ENCODE data around the gene ASTN2. TPM values are rescaled to one million over a fixed set of nuclear protein-coding genes. Genes with fewer than 3 reads are reported as not detected.

Gene ASTN2
- total and polyA plus RNA-seq, 2 experiments from 2014 or later = 7.0 to 24.6 TPM

DNA sequence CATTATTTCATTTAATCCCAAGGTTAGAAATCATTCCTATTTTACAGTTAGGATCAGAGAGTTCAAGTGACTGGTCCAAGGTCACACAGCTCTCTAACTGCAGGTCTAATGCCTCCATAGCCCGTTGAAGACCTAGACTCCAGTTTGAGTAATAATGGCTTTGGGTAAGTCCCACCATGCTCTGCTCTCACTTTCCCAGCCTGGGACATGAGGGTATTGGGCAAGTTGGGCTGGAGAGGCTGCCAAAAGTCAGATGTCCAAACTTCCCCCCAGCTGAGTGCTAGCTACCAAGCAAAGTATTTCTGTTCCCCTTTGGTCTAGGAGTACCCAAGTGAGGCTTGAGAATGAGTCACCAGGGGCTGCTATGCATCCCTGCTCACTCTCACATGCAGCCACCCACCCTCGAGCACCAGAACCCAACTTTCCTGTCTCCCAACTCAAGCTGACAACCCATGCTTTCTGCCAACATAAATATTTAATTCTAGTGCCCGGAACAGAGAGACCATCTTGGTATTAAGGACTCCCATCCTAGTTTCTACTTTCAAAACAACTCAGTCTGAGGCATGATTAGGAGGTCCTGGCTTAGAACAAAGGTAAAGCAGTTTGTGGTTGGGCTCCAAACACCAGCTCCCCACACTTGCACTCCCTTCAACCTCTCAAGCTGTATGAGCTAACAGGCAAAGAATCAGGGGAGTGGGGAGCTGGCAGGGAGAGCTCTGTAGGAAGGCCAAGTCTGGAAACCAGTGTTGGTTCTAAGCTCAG lies 964.3 kb downstream of the ASTN2 start (continued):
- TF ChIP-seq, protein P1, sequence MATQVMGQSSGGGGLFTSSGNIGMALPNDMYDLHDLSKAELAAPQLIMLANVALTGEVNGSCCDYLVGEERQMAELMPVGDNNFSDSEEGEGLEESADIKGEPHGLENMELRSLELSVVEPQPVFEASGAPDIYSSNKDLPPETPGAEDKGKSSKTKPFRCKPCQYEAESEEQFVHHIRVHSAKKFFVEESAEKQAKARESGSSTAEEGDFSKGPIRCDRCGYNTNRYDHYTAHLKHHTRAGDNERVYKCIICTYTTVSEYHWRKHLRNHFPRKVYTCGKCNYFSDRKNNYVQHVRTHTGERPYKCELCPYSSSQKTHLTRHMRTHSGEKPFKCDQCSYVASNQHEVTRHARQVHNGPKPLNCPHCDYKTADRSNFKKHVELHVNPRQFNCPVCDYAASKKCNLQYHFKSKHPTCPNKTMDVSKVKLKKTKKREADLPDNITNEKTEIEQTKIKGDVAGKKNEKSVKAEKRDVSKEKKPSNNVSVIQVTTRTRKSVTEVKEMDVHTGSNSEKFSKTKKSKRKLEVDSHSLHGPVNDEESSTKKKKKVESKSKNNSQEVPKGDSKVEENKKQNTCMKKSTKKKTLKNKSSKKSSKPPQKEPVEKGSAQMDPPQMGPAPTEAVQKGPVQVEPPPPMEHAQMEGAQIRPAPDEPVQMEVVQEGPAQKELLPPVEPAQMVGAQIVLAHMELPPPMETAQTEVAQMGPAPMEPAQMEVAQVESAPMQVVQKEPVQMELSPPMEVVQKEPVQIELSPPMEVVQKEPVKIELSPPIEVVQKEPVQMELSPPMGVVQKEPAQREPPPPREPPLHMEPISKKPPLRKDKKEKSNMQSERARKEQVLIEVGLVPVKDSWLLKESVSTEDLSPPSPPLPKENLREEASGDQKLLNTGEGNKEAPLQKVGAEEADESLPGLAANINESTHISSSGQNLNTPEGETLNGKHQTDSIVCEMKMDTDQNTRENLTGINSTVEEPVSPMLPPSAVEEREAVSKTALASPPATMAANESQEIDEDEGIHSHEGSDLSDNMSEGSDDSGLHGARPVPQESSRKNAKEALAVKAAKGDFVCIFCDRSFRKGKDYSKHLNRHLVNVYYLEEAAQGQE (IDR thresholded peaks at IDR 0.05; ENCODE audit: unreplicated experiment) = no peak
- no peak for TF ChIP-seq EZH2 (IDR thresholded peaks at IDR 0.05; ENCODE audit: low read depth, unreplicated experiment)
- TF ChIP-seq JUNB (IDR thresholded peaks at IDR 0.05; ENCODE audit: unreplicated experiment) = no peak
- no peak for TF ChIP-seq EZH2phosphoT487 (IDR thresholded peaks at IDR 0.05; ENCODE audit: unreplicated experiment)

DNA sequence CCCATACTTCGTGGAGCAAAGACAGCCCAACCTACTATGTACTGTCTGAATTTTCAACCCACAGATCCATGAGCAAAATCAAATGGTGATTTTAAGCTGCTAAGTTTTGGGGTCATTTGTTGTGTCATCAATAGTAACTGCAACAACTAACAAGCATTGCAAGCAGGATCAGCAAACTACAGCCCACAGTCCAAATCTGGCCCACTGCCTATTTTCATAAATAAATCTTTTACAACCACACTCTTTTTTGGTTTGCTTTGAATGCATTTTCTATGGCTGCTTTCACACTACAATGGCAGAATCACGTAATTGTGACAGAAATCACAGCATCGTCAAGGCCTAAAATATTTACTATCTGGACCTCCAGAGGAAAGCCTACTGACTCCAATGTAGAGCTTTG lies 964.9 kb downstream of the ASTN2 start:
- H3K4me1 Mint-ChIP-seq = peaks cover 8% of the 10 kb centered on the region
- peaks cover 7% of the 10 kb centered on the region; the same call in 1 of the 2 replicates for H3K4me1 ChIP-seq (ENCODE audit: insufficient read depth)
- ATAC-seq (no peak), DNase-seq (ENCODE audit: low spot score) (no peak)
- H3F3A ChIP-seq (replicated peaks; ENCODE audit: low read depth) = no peaks in the 10 kb centered on the region
- no peak overlapping the region for H2AFZ ChIP-seq
- no peaks in the 10 kb centered on the region for H3K27me3 ChIP-seq (ENCODE audit: insufficient read depth)
- no peak for TF ChIP-seq CREB1 (CRISPR knock-in tag; IDR thresholded peaks at IDR 0.05; ENCODE audit: low read depth)
- TF ChIP-seq ZNF114 (CRISPR knock-in tag; IDR thresholded peaks at IDR 0.05) = no peak
- TF ChIP-seq STAT1 (IDR thresholded peaks at IDR 0.05; ENCODE audit: unreplicated experiment) = no peak
- no peak for TF ChIP-seq NANOG (IDR thresholded peaks at IDR 0.05; ENCODE audit: borderline replicate concordance)
- H3K36me3 ChIP-seq (ENCODE audit: insufficient read depth) = no peaks in the 10 kb centered on the region
- no peaks in the 10 kb centered on the region for H3K9me2 ChIP-seq (ENCODE audit: insufficient read depth)
- H3K27ac Mint-ChIP-seq = no peak overlapping the region
- no peaks in the 10 kb centered on the region for H3K79me2 ChIP-seq (replicated peaks; ENCODE audit: insufficient read depth)
- no peak overlapping the region for H3K27ac ChIP-seq (ENCODE audit: low read depth)
- no peaks in the 10 kb centered on the region for H4K20me1 ChIP-seq (replicated peaks; ENCODE audit: insufficient read depth)
- H3K27me3 Mint-ChIP-seq (ENCODE audit: insufficient read depth, low read depth, poor library complexity) = peaks cover 3% of the 10 kb centered on the region
- no peak overlapping the region for H3K4me3 ChIP-seq
- no peak overlapping the region for H3K4me2 ChIP-seq
- H3K9me3 Mint-ChIP-seq = peaks cover 2% of the 10 kb centered on the region; the same call in 2 of the 3 replicates
- peaks cover 3% of the 10 kb centered on the region; the same call in 2 of the 3 replicates for H3K36me3 Mint-ChIP-seq (ENCODE audit: low read depth)
- no peak overlapping the region for H3K4me3 Mint-ChIP-seq

DNA sequence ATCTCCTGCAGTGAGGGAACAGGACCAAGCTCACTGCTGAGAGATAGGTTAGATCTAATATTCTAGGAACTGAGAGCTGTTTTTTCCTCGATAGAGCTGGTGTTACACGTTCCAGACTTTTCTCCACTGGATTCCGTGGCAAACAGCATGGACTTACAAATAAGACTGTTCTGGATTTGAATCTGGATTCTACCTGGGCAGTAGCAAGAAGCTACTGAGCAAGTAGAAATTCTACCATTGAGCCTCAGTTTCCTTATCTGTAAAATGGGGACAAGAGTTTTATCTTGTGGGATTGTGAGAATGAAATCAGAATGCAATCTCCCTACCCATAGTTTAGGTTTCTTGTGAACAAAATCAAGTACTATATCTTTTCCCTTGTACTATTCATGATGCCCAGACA lies 966.4 kb downstream of the ASTN2 start:
- DNase-seq (ENCODE audit: low spot score) = no peak
- no peak for TF ChIP-seq ZNF114 (CRISPR knock-in tag; IDR thresholded peaks at IDR 0.05)
- no peak for TF ChIP-seq POLR2AphosphoS5 (IDR thresholded peaks at IDR 0.05; ENCODE audit: low read depth)
- TF ChIP-seq CREB1 (CRISPR knock-in tag; IDR thresholded peaks at IDR 0.05; ENCODE audit: low read depth) = no peak
- no peak for TF ChIP-seq ZNF331 (CRISPR knock-in tag; IDR thresholded peaks at IDR 0.05; ENCODE audit: low read depth)
- TF ChIP-seq EZH2phosphoT487 (IDR thresholded peaks at IDR 0.05; ENCODE audit: unreplicated experiment) = no peak
- TF ChIP-seq NANOG (IDR thresholded peaks at IDR 0.05; ENCODE audit: borderline replicate concordance) = no peak
- no peak for TF ChIP-seq STAT1 (IDR thresholded peaks at IDR 0.05; ENCODE audit: unreplicated experiment)

More for the DNA sequence above, 966.4 kb downstream of the ASTN2 start:
- no peak overlapping the region for H3K27ac ChIP-seq (ENCODE audit: low read depth)
- H3K27me3 ChIP-seq (ENCODE audit: insufficient read depth) = no peaks in the 10 kb centered on the region
- H3K79me2 ChIP-seq (replicated peaks; ENCODE audit: insufficient read depth) = no peaks in the 10 kb centered on the region
- no peak overlapping the region for H2AFZ ChIP-seq
- H3K4me2 ChIP-seq = no peak overlapping the region
- Mint-ChIP-seq H3K27ac (no peak overlapping the region), H3K9me3 (no peaks in the 10 kb centered on the region; the same call in 2 of the 3 replicates), H3K27me3 (ENCODE audit: insufficient read depth, low read depth, poor library complexity) (peaks cover 3% of the 10 kb centered on the region), H3K4me3 (no peak overlapping the region), H3K36me3 (ENCODE audit: low read depth) (no peaks in the 10 kb centered on the region), H3K4me1 (peaks cover 8% of the 10 kb centered on the region)
- no peaks in the 10 kb centered on the region for H3K9me2 ChIP-seq (ENCODE audit: insufficient read depth)
- no peaks in the 10 kb centered on the region for H3K36me3 ChIP-seq (ENCODE audit: insufficient read depth)
- no peaks in the 10 kb centered on the region for H3F3A ChIP-seq (replicated peaks; ENCODE audit: low read depth)
- peaks cover 7% of the 10 kb centered on the region; the same call in 1 of the 2 replicates for H3K4me1 ChIP-seq (ENCODE audit: insufficient read depth)
- H4K20me1 ChIP-seq (replicated peaks; ENCODE audit: insufficient read depth) = no peaks in the 10 kb centered on the region
- ATAC-seq = no peak
- no peak overlapping the region for H3K4me3 ChIP-seq

All from GM23338 (cell line).